Vagina (tissue), 2 donors: Measurements from ENCODE around the gene TDRD9.

Experiments used
- CTCF ChIP-seq, 3 experiments: fragments of 450-650 bp in 2 of 3; fragments of 200-600 bp in 1 of 3; sonication (generic) in 1 of 3; IDR thresholded peaks; one replicate each; pipeline ENCODE4 v1.5.1; 2017 to 2019; ENCODE audit warnings: antibody characterized with exemption in 3 of 3, mild to moderate bottlenecking in 2 of 3, moderate library complexity in 2 of 3
- POLR2A ChIP-seq, 2 donors: fragments of 450-650 bp; IDR thresholded peaks; one replicate each; pipeline ENCODE4 v1.6.1; 2017; ENCODE audit warnings: antibody characterized with exemption in 2 of 2, mild to moderate bottlenecking in 2 of 2, moderate library complexity in 2 of 2
- POLR2AphosphoS5 ChIP-seq, 2 donors: sonication (generic); formaldehyde crosslinking; IDR thresholded peaks; one replicate each; pipeline ENCODE4 v1.9.0; 2017; ENCODE audit warnings: antibody characterized with exemption in 2 of 2, mild to moderate bottlenecking in 2 of 2, low read depth in 1 of 2; ENCODE audit not compliant: insufficient read depth in 1 of 2

GRCh38 chr14:104094709-104095425 lies 166.6 kb downstream of the TDRD9 start:
- peak; percentile 54 to 70 (median 57) for TF ChIP-seq CTCF (IDR thresholded peaks at IDR 0.05)
- TF ChIP-seq POLR2A (IDR thresholded peaks at IDR 0.05), result no peak
- no peak for TF ChIP-seq POLR2AphosphoS5 (IDR thresholded peaks at IDR 0.05; ENCODE audit: insufficient read depth in 1 of 2, low read depth in 1 of 2)
